Tibial nerve (tissue), 3 donors: ENCODE measurements around the gene ZBTB1.

ENCODE experiments used
- POLR2A ChIP-seq, 2 donors: fragments of 450-650 bp; IDR thresholded peaks; one replicate each; pipeline ENCODE4 v1.6.1; 2017; ENCODE audit warnings: antibody characterized with exemption in 2 of 2, mild to moderate bottlenecking in 2 of 2, moderate library complexity in 2 of 2
- TF ChIP-seq, protein P1 (sequence below), 5 experiments: fragments of 200-600 bp in 3 of 5; fragments of 450-650 bp in 2 of 5; sonication (generic) in 3 of 5; IDR thresholded peaks; one replicate each; pipeline ENCODE4 v1.5.1; 2016 to 2019; ENCODE audit warnings: antibody characterized with exemption in 5 of 5, mild to moderate bottlenecking in 3 of 5, moderate library complexity in 2 of 5

DNA sequence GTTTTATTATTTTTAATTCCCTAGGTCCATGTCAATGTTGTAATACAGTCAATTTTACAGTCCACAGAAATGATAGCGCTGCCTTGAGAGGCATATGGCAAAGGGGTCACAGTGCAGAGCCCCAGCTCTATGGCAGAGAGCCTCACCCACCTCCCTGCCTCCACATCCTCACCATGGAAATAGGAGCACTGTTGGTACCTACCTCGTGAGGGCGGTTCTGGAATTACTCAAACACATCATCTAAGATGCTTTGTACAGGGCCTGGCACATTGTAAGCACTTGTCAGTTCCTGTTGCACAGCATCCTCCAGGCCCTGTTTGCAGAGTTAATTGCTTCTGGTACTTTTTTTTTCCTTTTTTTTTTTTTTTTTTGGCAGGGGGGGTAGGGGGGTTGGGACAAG lies 43.3 kb upstream of the ZBTB1 start:
- TF ChIP-seq, protein P1, sequence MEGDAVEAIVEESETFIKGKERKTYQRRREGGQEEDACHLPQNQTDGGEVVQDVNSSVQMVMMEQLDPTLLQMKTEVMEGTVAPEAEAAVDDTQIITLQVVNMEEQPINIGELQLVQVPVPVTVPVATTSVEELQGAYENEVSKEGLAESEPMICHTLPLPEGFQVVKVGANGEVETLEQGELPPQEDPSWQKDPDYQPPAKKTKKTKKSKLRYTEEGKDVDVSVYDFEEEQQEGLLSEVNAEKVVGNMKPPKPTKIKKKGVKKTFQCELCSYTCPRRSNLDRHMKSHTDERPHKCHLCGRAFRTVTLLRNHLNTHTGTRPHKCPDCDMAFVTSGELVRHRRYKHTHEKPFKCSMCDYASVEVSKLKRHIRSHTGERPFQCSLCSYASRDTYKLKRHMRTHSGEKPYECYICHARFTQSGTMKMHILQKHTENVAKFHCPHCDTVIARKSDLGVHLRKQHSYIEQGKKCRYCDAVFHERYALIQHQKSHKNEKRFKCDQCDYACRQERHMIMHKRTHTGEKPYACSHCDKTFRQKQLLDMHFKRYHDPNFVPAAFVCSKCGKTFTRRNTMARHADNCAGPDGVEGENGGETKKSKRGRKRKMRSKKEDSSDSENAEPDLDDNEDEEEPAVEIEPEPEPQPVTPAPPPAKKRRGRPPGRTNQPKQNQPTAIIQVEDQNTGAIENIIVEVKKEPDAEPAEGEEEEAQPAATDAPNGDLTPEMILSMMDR (IDR thresholded peaks at IDR 0.05) = no peak
- TF ChIP-seq POLR2A (IDR thresholded peaks at IDR 0.05) = no peak
